Type B pancreatic cell (in vitro differentiated cells): ENCODE results near the gene EN1. TPM values are rescaled to one million over a fixed set of nuclear protein-coding genes. Genes with fewer than 3 reads are reported as not detected.

Source experiments
- DNase-seq: peaks from one replicate; pipeline ENCODE4 v3.0.0; 2021; ENCODE audit warnings: mixed read lengths; ENCODE audit not compliant: unreplicated experiment; ENCODE audit errors: extremely low spot score
- H3K27ac Mint-ChIP-seq: 2 replicates; pipeline ENCODE4 v1.8.0; 2021; ENCODE audit warnings: mild to moderate bottlenecking, mixed read lengths
- H3K27me3 Mint-ChIP-seq: 2 replicates; pipeline ENCODE4 v1.8.0; 2021; ENCODE audit warnings: mixed read lengths
- H3K36me3 Mint-ChIP-seq: 2 replicates; pipeline ENCODE4 v1.8.0; 2021; ENCODE audit warnings: mixed read lengths
- H3K4me1 Mint-ChIP-seq: one replicate; pipeline ENCODE4 v1.8.0; 2021; ENCODE audit warnings: mixed read lengths; ENCODE audit not compliant: unreplicated experiment
- H3K4me3 Mint-ChIP-seq: 2 replicates; pipeline ENCODE4 v1.8.0; 2021; ENCODE audit warnings: mild to moderate bottlenecking, mixed read lengths
- H3K9me3 Mint-ChIP-seq: 2 replicates; pipeline ENCODE4 v1.8.0; 2021; ENCODE audit warnings: mixed read lengths
- CTCF ChIP-seq: fragments of 200-600 bp; sonication (generic); conservative IDR thresholded peaks from 2 replicates; pipeline ENCODE4 v1.5.0; 2021; ENCODE audit warnings: antibody characterized with exemption, mild to moderate bottlenecking
- long read RNA-seq: library from polyadenylated mRNA; unstranded; transcript quantifications from one replicate; pipeline ENCODE4 v2.0.0, GENCODE V29; 2020
- total RNA-seq: library from RNA; stranded (reverse); gene quantifications from 2 replicates; pipeline ENCODE4 v1.2.1, GENCODE V29; 2021; ENCODE audit warnings: low replicate concordance

The EN1 gene
- 0.57 and 2.7 TPM in 2 replicates for total RNA-seq
- long read RNA-seq = 0 reads

GRCh38 chr2:118846953-118847761, at the start of gene EN1:
EN1 (minus strand) TSS chr2:118847648; CDS start chr2:118847167, 481 bp downstream.
- no peak for TF ChIP-seq CTCF
- Mint-ChIP-seq H3K27me3 (peaks cover 92% of the 10 kb centered on the region), H3K4me1 (peaks cover 12% of the 10 kb centered on the region), H3K27ac (peak within 1 kb of the TSS; percentile 56), H3K4me3 (peak within 1 kb of the TSS; percentile 85), H3K36me3 (no peaks in the 10 kb centered on the region), H3K9me3 (no peaks in the 10 kb centered on the region)
- no peak for DNase-seq

- DNase-seq = no peak
- H3K27me3 Mint-ChIP-seq = peaks cover 4% of the 10 kb centered on the region
- no peak for TF ChIP-seq CTCF
- H3K27ac Mint-ChIP-seq = no peak overlapping the region
- no peaks in the 10 kb centered on the region for H3K9me3 Mint-ChIP-seq
- no peaks in the 10 kb centered on the region for H3K4me1 Mint-ChIP-seq
- no peaks in the 10 kb centered on the region for H3K36me3 Mint-ChIP-seq
- H3K4me3 Mint-ChIP-seq = no peak overlapping the region
Observed at GRCh38 chr2:118893100-118893499, 45.7 kb upstream of the EN1 start.

GRCh38 chr2:118889995-118890394, 42.5 kb upstream of the EN1 start:
- TF ChIP-seq CTCF = no peak
- no peak overlapping the region for H3K27ac Mint-ChIP-seq
- H3K9me3 Mint-ChIP-seq = no peaks in the 10 kb centered on the region
- H3K4me1 Mint-ChIP-seq = no peaks in the 10 kb centered on the region
- no peaks in the 10 kb centered on the region for H3K36me3 Mint-ChIP-seq
- H3K27me3 Mint-ChIP-seq = peaks cover 7% of the 10 kb centered on the region
- no peak overlapping the region for H3K4me3 Mint-ChIP-seq
- no peak for DNase-seq

GRCh38 chr2:118883792-118884191, 36.3 kb upstream of the EN1 start:
- Mint-ChIP-seq H3K4me1 (peaks cover 5% of the 10 kb centered on the region), H3K4me3 (no peak overlapping the region), H3K36me3 (no peaks in the 10 kb centered on the region), H3K9me3 (no peaks in the 10 kb centered on the region), H3K27me3 (peaks cover 37% of the 10 kb centered on the region), H3K27ac (no peak overlapping the region)
- no peak for TF ChIP-seq CTCF
- no peak for DNase-seq

- Mint-ChIP-seq H3K27me3 (peaks cover 46% of the 10 kb centered on the region), H3K4me3 (peak overlapping the region; percentile 66), H3K4me1 (peaks cover 5% of the 10 kb centered on the region), H3K36me3 (no peaks in the 10 kb centered on the region), H3K27ac (no peak overlapping the region), H3K9me3 (no peaks in the 10 kb centered on the region)
- peak; percentile 88 for TF ChIP-seq CTCF
- no peak for DNase-seq
Observed at GRCh38 chr2:118882693-118883336, 35.4 kb upstream of the EN1 start.
